HepG2 (cell line): ENCODE results near the gene NBPF1. TPM values are rescaled to one million over a fixed set of nuclear protein-coding genes. Genes with fewer than 3 reads are reported as not detected.
A peak's percentile ranks its signal among the peaks of the same experiment; 100 is the strongest.

Source experiments
- ARID4A ChIP-seq: sonication (generic); formaldehyde crosslinking; IDR thresholded peaks from 2 replicates; pipeline ENCODE4 v1.5.0; 2020; ENCODE audit warnings: mild to moderate bottlenecking, missing genetic modification reagents, borderline replicate concordance
- ARNT2 ChIP-seq: sonication (generic); formaldehyde crosslinking; IDR thresholded peaks from 2 replicates; pipeline ENCODE4 v1.8.0; 2022; ENCODE audit warnings: mild to moderate bottlenecking, low read depth, missing genetic modification reagents, moderate library complexity
- EHMT2 ChIP-seq: fragments of 200-600 bp; sonication (generic); IDR thresholded peaks from 2 replicates; pipeline ENCODE4 v1.7.0; 2017; ENCODE audit warnings: antibody characterized with exemption, low read depth, low read length, borderline replicate concordance
- FOSL1 ChIP-seq: sonication (generic); formaldehyde crosslinking; IDR thresholded peaks from 2 replicates; pipeline ENCODE4 v1.9.0; 2021; ENCODE audit warnings: missing genetic modification reagents, borderline replicate concordance
- GLI4 ChIP-seq: sonication (generic); formaldehyde crosslinking; IDR thresholded peaks from 2 replicates; pipeline ENCODE4 v1.5.1; 2020; ENCODE audit warnings: missing genetic modification reagents, mild to moderate bottlenecking, moderate library complexity, borderline replicate concordance
- HNF4A ChIP-seq: sonication (generic); formaldehyde crosslinking; IDR thresholded peaks from 2 replicates; pipeline ENCODE4 v1.4.0; 2020; ENCODE audit warnings: missing genetic modification reagents
- ISL2 ChIP-seq: sonication (generic); formaldehyde crosslinking; IDR thresholded peaks from 2 replicates; pipeline ENCODE4 v1.5.0; 2020; ENCODE audit warnings: missing genetic modification reagents
- MIER3 ChIP-seq: IDR thresholded peaks from 2 replicates; pipeline ENCODE4 v1.6.1; 2016; ENCODE audit warnings: missing compliant biosample characterization, borderline replicate concordance
- SALL1 ChIP-seq: sonication (generic); formaldehyde crosslinking; IDR thresholded peaks from 2 replicates; pipeline ENCODE4 v1.8.0; 2022; ENCODE audit warnings: mild to moderate bottlenecking, missing genetic modification reagents
- SAP130 ChIP-seq: IDR thresholded peaks from 2 replicates; pipeline ENCODE4 v1.6.1; 2016; ENCODE audit warnings: low read depth
- TBX2 ChIP-seq: sonication (generic); formaldehyde crosslinking; IDR thresholded peaks from 2 replicates; pipeline ENCODE4 v1.5.0; 2020; ENCODE audit warnings: missing genetic modification reagents, mild to moderate bottlenecking, borderline replicate concordance
- ZMAT3 ChIP-seq: sonication (generic); formaldehyde crosslinking; conservative IDR thresholded peaks from 2 replicates; pipeline ENCODE4 v1.7.0; 2021; ENCODE audit warnings: missing genetic modification reagents
- ZNF251 ChIP-seq: sonication (generic); formaldehyde crosslinking; IDR thresholded peaks from 2 replicates; pipeline ENCODE4 v1.9.0; 2021; ENCODE audit warnings: mild to moderate bottlenecking, missing genetic modification reagents
- ZNF264 ChIP-seq: sonication (generic); formaldehyde crosslinking; IDR thresholded peaks from 2 replicates; pipeline ENCODE4 v1.4.0; 2020; ENCODE audit warnings: missing genetic modification reagents
- ZNF605 ChIP-seq: sonication (generic); formaldehyde crosslinking; IDR thresholded peaks from 2 replicates; pipeline ENCODE4 v1.8.0; 2022; ENCODE audit warnings: mild to moderate bottlenecking, missing genetic modification reagents
- polyA plus RNA-seq, 8 experiments: library from polyadenylated mRNA; depleted of rRNA in 3 of 8; stranded (reverse) in 7 of 8; unstranded in 1 of 8; fragments of >200 nt; fragmentation: Illumina TruSeq in 4 of 8; extraction: Trizol in 4 of 8; gene quantifications; 2 replicates each; pipeline versions ENCODE4 v1.2.1 to v1.2.3, GENCODE V29; 2011 to 2016; ENCODE audit warnings: low read depth in 4 of 8, missing spikeins in 1 of 8, mixed read lengths in 1 of 8; ENCODE audit not compliant: insufficient read depth in 1 of 8
- total RNA-seq, 5 experiments: library from RNA; depleted of rRNA; stranded (reverse); fragments of >200 nt; fragmentation: Illumina TruSeq; extraction: Trizol; gene quantifications; 2 replicates each; pipeline ENCODE4 v1.2.3, GENCODE V29; 2016; ENCODE audit warnings: low read depth in 1 of 5
- TF ChIP-seq, protein P1 (sequence below): sonication (generic); formaldehyde crosslinking; IDR thresholded peaks from 2 replicates; pipeline ENCODE4 v1.5.0; 2020; ENCODE audit warnings: mild to moderate bottlenecking, missing genetic modification reagents, borderline replicate concordance

Gene NBPF1
- total and polyA plus RNA-seq, 2 of the 13 experiments (the other 11 are each of a cell fraction or from before 2014, with no cell fraction given) = 30.3 to 35.6 TPM

- TF ChIP-seq ZNF605 (CRISPR knock-in tag) (peak; percentile 96), ZNF264 (peak; percentile 83; the same call in 1 of the 2 replicates), MIER3 (CRISPR knock-in tag) (peak; percentile 99), GLI4 (peak; percentile 81; the same call in 1 of the 2 replicates), TBX2 (CRISPR knock-in tag) (peak; percentile 82), SAP130 (CRISPR knock-in tag) (peak; percentile 98), SALL1 (peak; percentile 95), ZNF251 (CRISPR knock-in tag) (peak; percentile 92; the same call in 1 of the 2 replicates), FOSL1 (CRISPR knock-in tag) (peak; percentile 90), ARID4A (peak; percentile 56; the same call in 1 of the 2 replicates), ISL2 (CRISPR knock-in tag) (peak; percentile 82), ARNT2 (CRISPR knock-in tag) (0 out of 2 replicates have a peak, but pooled peaks have one; percentile 39), HNF4A (CRISPR knock-in tag) (peak; percentile 67), ZMAT3 (CRISPR knock-in tag) (peak; percentile 50; the same call in 1 of the 2 replicates), EHMT2 (peak; percentile 70; the same call in 1 of the 2 replicates)
- TF ChIP-seq, protein P1, sequence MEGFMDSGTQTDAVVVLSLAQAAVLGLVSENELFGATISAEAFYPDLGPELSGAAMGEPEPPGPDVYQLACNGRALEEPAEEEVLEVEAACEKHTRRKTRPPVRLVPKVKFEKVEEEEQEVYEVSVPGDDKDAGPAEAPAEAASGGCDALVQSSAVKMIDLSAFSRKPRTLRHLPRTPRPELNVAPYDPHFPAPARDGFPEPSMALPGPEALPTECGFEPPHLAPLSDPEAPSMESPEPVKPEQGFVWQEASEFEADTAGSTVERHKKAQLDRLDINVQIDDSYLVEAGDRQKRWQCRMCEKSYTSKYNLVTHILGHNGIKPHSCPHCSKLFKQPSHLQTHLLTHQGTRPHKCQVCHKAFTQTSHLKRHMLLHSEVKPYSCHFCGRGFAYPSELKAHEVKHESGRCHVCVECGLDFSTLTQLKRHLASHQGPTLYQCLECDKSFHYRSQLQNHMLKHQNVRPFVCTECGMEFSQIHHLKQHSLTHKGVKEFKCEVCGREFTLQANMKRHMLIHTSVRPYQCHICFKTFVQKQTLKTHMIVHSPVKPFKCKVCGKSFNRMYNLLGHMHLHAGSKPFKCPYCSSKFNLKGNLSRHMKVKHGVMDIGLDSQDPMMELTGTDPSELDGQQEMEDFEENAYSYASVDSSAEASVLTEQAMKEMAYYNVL = peak; percentile 67; the same call in 1 of the 2 replicates
Measured at GRCh38 chr1:16607853-16608815, 5.2 kb downstream of the NBPF1 start (continued).
